GM18511 (cell line): ENCODE data around the gene CARD19.

Experiments used
- ATAC-seq: cut with Tn5 transposase; IDR thresholded peaks from one replicate; pipeline ENCODE4 v1.9.1; 2021; ENCODE audit warnings: mild to moderate bottlenecking, moderate library complexity; ENCODE audit not compliant: unreplicated experiment

Gene CARD19

DNA sequence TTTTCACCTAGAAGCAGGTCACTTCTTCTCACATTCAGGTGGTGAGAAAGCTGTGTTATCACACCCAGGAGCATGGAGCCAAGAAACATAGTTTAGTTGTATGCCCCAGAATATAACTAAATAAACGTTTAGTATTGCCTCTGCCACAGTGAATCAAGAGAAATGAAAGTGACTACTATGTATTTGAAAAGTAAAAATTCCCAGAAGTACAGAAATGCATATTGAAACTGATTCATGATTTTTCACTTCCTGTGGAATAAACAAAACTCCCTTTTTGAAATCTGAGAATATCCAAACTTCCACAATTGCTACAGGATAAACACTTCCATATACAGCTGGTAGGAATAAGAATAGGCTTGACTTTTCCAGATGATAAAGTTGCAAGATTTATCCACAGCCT is 53.3 kb downstream of the CARD19 start:
- ATAC-seq = no peak

DNA sequence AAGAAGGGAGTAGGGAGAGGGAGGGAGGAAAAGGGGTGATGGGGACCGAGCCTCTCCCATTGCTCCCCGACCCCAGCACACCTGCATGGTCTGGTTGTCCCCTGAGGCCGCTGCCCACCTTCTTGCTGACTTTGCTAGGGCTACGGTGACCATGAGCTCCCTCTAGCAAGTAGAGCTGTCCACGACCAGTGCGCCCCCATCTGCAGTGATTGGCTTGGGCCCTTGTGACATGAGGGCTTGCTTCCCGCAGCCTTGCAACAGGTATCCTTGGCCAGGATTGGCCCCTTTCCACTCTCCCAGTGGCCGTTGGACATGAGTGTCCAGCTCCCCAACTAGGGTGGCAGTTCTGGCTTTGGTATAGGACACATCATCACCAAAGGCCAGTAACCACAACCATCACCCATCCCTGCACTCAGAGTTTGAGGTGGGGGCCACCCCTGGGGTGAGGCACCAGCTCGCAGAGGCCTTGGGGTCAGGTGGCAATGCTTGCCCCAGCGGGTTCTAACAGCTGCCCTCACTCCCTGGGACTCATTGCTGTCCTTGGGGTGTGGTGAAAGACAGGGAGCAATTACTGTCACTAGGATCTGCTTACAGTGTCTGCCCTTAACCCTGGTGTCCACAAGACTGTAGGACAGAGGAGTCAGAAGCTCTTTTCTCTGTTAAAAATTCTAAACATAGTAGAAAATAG is 55.2 kb downstream of the CARD19 start:
- ATAC-seq = no peak

DNA sequence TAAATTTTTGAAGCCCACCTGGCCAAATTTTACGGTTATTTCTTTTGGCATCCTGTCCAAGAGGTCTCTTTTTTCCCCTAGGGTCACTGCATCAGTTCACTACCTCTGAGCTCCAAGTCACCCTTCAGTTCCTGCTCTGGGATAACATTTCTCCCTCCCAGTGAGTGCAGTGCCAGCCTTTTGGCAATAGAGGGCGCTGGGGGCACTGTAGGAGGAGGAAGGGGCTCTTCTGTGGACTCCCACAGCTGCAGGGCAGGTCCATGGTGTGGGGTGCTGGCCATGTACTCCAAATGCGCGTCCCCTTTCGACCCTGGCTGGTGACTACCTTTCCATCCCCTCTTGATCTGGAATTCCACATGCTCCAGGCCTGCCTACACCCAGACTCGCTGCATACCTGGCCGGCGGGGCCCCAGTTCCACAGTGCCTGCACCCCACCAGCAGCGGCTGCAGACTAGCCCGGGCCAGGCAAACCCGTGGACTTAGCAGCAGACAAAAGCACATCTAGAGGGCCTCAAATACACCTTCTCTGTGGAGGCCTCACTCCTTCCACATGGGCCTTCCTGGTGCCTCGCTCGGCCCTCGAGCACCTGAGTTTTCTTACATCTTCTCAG is 58.4 kb downstream of the CARD19 start:
- ATAC-seq = no peak

GRCh38 chr9:93155716-93156474 is 59.9 kb downstream of the CARD19 start:
- no peak for ATAC-seq

DNA sequence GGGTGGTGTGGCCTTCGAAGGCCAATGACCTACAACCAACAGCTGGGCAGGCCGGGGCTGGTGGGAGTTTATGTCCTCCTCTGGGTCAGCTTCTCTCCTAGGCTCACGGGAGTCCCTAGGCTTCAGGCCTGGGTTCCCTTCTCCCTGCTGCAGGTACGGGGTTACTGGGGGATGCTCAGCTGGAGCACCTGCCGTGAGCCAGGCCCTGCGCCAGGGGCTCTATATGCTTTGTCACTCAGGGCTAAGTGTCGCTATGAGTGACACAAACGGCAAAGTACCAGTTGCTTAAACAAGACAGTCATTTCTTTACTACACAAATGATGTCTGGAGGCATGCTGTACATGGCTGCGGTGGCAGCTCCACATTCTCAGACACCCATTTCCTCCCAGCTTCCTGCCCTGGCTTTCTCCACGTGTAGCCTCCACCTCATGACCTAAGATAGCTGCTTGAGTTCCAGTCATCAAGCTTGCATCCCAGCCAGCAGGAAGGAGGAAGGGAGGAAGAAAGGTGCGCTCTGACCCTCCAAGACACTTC is 60.5 kb downstream of the CARD19 start:
- no peak for ATAC-seq

GRCh38 chr9:93159601-93160471 is 63.8 kb downstream of the CARD19 start:
- peak; percentile 95 for ATAC-seq

DNA sequence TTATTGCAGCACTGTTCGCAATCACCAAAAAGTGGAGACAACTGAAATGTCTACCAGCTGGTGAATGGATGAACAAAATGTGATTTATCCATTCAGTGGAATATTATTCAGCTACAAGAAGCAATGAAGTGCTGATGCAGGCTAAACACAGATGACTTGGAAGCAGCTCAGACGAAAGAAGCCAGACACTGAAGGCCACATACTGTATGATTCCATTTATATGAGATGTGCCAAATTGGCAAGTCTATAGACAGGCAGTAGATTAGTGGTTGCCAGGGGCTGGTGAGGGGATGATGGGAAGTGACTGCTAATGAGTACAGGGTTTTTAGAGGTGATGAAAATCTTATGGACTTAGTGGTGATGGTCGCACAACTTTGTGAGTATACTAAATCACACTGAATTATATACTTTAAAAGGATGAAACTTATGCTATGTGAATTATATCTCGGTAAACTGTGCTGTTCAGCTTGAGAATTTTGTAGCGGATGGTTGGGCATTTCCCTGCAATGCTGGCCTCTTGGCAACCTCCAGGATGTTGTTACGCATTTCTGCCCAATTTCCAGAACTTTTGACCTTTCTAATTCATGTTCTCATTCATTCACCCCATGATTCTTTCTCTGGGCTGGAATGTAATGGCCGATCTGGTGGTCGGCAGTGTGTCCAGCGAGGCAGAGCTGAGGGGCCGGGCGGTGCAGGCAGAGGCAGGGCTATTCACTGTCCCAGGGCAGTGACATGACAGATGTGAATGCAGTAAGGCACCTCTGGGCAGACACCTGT is 66.0 kb downstream of the CARD19 start:
- no peak for ATAC-seq
